Measurements from ENCODE around the gene MCRIP1. TPM values are rescaled to one million over a fixed set of nuclear protein-coding genes. Genes with fewer than 3 reads are reported as not detected.

The MCRIP1 gene
- total and polyA plus RNA-seq, 9 of the 15 experiments (the other 6 are each of a cell fraction or from before 2014, with no cell fraction given): 0.39 to 35.8 (median 9.7) TPM

DNA sequence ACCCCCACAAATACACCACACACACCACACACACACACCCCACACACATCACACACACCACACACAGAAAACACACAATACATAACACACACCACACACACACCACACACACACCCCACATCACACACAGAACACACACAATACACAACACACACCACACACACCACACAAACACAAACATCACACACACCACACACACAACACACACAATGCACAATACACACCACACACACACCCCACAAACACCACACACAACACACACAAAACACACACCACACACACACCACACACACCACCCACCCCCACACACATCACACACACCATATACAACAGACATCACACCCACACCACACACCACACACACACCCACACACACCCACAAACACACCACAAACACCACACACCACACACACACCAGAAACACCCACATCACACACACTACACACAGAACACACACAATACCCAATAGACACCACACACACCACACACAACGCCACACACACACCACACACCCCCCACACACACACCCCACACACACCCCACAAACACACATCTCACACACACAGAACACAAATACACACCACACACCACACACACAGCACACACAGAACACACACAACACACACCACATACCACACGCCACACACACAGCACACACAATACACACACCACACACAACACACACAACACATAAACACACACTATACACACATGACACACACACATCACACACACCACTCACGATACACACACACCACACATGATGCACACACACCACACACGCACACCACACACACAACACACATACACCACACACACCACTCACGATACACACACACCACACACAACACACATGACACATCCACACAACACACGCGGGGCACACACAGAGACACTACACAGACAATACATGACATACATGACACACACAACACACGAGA lies 40.1 kb downstream of the MCRIP1 start (continued):
- TF ChIP-seq, protein P1, sequence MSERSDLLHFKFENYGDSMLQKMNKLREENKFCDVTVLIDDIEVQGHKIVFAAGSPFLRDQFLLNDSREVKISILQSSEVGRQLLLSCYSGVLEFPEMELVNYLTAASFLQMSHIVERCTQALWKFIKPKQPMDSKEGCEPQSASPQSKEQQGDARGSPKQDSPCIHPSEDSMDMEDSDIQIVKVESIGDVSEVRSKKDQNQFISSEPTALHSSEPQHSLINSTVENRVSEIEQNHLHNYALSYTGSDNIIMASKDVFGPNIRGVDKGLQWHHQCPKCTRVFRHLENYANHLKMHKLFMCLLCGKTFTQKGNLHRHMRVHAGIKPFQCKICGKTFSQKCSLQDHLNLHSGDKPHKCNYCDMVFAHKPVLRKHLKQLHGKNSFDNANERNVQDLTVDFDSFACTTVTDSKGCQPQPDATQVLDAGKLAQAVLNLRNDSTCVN (CRISPR knock-in tag; IDR thresholded peaks at IDR 0.05): peak; percentile 77; the same call in 1 of the 2 replicates
- TF ChIP-seq RAD51 (IDR thresholded peaks at IDR 0.05; ENCODE audit: borderline replicate concordance, low read depth): no peak
- peak; percentile 16; the same call in 1 of the 2 replicates for TF ChIP-seq NFIC (IDR thresholded peaks at IDR 0.05)
- peak; percentile 3; the same call in 1 of the 2 replicates for TF ChIP-seq OTX1 (CRISPR knock-in tag; IDR thresholded peaks at IDR 0.05)
- 0 out of 2 replicates have a peak, but pooled peaks have one; percentile 2 for TF ChIP-seq CBFA2T2 (conservative IDR thresholded peaks at IDR 0.05)
- no peak for TF ChIP-seq ZNF609 (CRISPR knock-in tag; IDR thresholded peaks at IDR 0.05; ENCODE audit: borderline replicate concordance)
- no peak for TF ChIP-seq BRCA1 (IDR thresholded peaks at IDR 0.05)
- 0 out of 2 replicates have a peak, but pooled peaks have one; percentile 74 for TF ChIP-seq BRCA1 (CRISPR knock-in tag; IDR thresholded peaks at IDR 0.05)
- 0 out of 2 replicates have a peak, but pooled peaks have one; percentile 13 for TF ChIP-seq NR2C1 (IDR thresholded peaks at IDR 0.05)
- no peak for TF ChIP-seq NR2C1 (tag; IDR thresholded peaks at IDR 0.05)
- TF ChIP-seq ZBTB2 (IDR thresholded peaks at IDR 0.05): no peak
- TF ChIP-seq THRAP3 (IDR thresholded peaks at IDR 0.05; ENCODE audit: borderline replicate concordance): peak; percentile 70; the same call in 1 of the 2 replicates
- 0 out of 2 replicates have a peak, but pooled peaks have one; percentile 59 for TF ChIP-seq YBX1 (IDR thresholded peaks at IDR 0.05)
- no peak for TF ChIP-seq XRCC3 (IDR thresholded peaks at IDR 0.05)
- no peak for TF ChIP-seq ZNF263 (CRISPR knock-in tag; IDR thresholded peaks at IDR 0.05; ENCODE audit: borderline replicate concordance)
- peak; percentile 50; the same call in 1 of the 2 replicates for TF ChIP-seq SMARCA5 (IDR thresholded peaks at IDR 0.05)
- TF ChIP-seq MYBL2 (IDR thresholded peaks at IDR 0.05; ENCODE audit: low read depth): peak; percentile 17; the same call in 1 of the 2 replicates
- TF ChIP-seq MYBL2 (CRISPR knock-in tag; IDR thresholded peaks at IDR 0.05; ENCODE audit: borderline replicate concordance): 0 out of 2 replicates have a peak, but pooled peaks have one; percentile 54
- 0 out of 2 replicates have a peak, but pooled peaks have one; percentile 3 for TF ChIP-seq MTA2 (IDR thresholded peaks at IDR 0.05; ENCODE audit: low read depth)
- TF ChIP-seq TARDBP (IDR thresholded peaks at IDR 0.05): no peak
- TF ChIP-seq ELF4 (CRISPR knock-in tag; IDR thresholded peaks at IDR 0.05): peak; percentile 73

Measured in K562 (cell line).